HepG2 (cell line): Measurements from ENCODE around the gene ZBTB17. TPM values are rescaled to one million over a fixed set of nuclear protein-coding genes. Genes with fewer than 3 reads are reported as not detected.

ENCODE experiments used
- ATF1 ChIP-seq: IDR thresholded peaks from 2 replicates; pipeline ENCODE4 v1.6.1; 2016; ENCODE audit warnings: mild to moderate bottlenecking, control low read depth
- DMAP1 ChIP-seq: IDR thresholded peaks from 2 replicates; pipeline ENCODE4 v1.6.1; 2016
- GTF2F1 ChIP-seq: fragments of 150-350 bp; IDR thresholded peaks from 2 replicates; pipeline ENCODE4 v1.6.1; 2014; ENCODE audit warnings: low read length
- NFYC ChIP-seq: IDR thresholded peaks from 2 replicates; pipeline ENCODE4 v1.6.1; 2016; ENCODE audit warnings: missing genetic modification reagents, missing compliant biosample characterization
- SP2 ChIP-seq: sonication (generic); formaldehyde crosslinking; IDR thresholded peaks from 2 replicates; pipeline ENCODE4 v1.5.1; 2020; ENCODE audit warnings: mild to moderate bottlenecking, missing genetic modification reagents
- THYN1 ChIP-seq: sonication (generic); formaldehyde crosslinking; IDR thresholded peaks from 2 replicates; pipeline ENCODE4 v1.8.1; 2023; ENCODE audit warnings: low read depth, mild to moderate bottlenecking, moderate library complexity, missing genetic modification reagents, borderline replicate concordance
- TOE1 ChIP-seq: sonication (generic); formaldehyde crosslinking; IDR thresholded peaks from 2 replicates; pipeline ENCODE4 v1.4.0; 2020; ENCODE audit warnings: mild to moderate bottlenecking, missing genetic modification reagents
- YEATS4 ChIP-seq: sonication (generic); formaldehyde crosslinking; IDR thresholded peaks from 2 replicates; pipeline ENCODE4 v1.4.0; 2020; ENCODE audit warnings: missing genetic modification reagents, borderline replicate concordance
- ZBTB2 ChIP-seq: sonication (generic); formaldehyde crosslinking; IDR thresholded peaks from 2 replicates; pipeline ENCODE4 v1.8.0; 2022; ENCODE audit warnings: low read depth, missing genetic modification reagents
- ZEB1 ChIP-seq: IDR thresholded peaks from 2 replicates; pipeline ENCODE4 v1.6.1; 2012; ENCODE audit warnings: mild to moderate bottlenecking, low read depth, inconsistent platforms; ENCODE audit not compliant: insufficient replicate concordance
- ZFP36 ChIP-seq: fragments of 150-350 bp; IDR thresholded peaks from 2 replicates; pipeline ENCODE4 v1.6.1; 2018; ENCODE audit warnings: borderline replicate concordance, low read length, low read depth; ENCODE audit not compliant: partially characterized antibody
- ZNF282 ChIP-seq: fragments of 450-650 bp; IDR thresholded peaks from 2 replicates; pipeline ENCODE4 v1.6.1; 2018; ENCODE audit not compliant: partially characterized antibody
- ZNF747 ChIP-seq: sonication (generic); formaldehyde crosslinking; IDR thresholded peaks from 2 replicates; pipeline ENCODE4 v1.8.1; 2023; ENCODE audit warnings: missing genetic modification reagents, mild to moderate bottlenecking, borderline replicate concordance
- ZNF770 ChIP-seq: sonication (generic); formaldehyde crosslinking; IDR thresholded peaks from 2 replicates; pipeline ENCODE4 v1.5.0; 2020; ENCODE audit warnings: mild to moderate bottlenecking, missing genetic modification reagents
- ZNF841 ChIP-seq: sonication (generic); formaldehyde crosslinking; IDR thresholded peaks from 2 replicates; pipeline ENCODE4 v1.8.1; 2023; ENCODE audit warnings: missing genetic modification reagents, borderline replicate concordance
- ZNF850 ChIP-seq: sonication (generic); formaldehyde crosslinking; conservative IDR thresholded peaks from 2 replicates; pipeline ENCODE4 v1.9.0; 2021; ENCODE audit warnings: mild to moderate bottlenecking, missing genetic modification reagents
- polyA plus RNA-seq, 8 experiments: library from polyadenylated mRNA; depleted of rRNA in 3 of 8; stranded (reverse) in 7 of 8; unstranded in 1 of 8; fragments of >200 nt; fragmentation: Illumina TruSeq in 4 of 8; extraction: Trizol in 4 of 8; gene quantifications; 2 replicates each; pipeline versions ENCODE4 v1.2.1 to v1.2.3, GENCODE V29; 2011 to 2016; ENCODE audit warnings: low read depth in 4 of 8, missing spikeins in 1 of 8, mixed read lengths in 1 of 8; ENCODE audit not compliant: insufficient read depth in 1 of 8
- total RNA-seq, 5 experiments: library from RNA; depleted of rRNA; stranded (reverse); fragments of >200 nt; fragmentation: Illumina TruSeq; extraction: Trizol; gene quantifications; 2 replicates each; pipeline ENCODE4 v1.2.3, GENCODE V29; 2016; ENCODE audit warnings: low read depth in 1 of 5
- TF ChIP-seq, protein P1 (sequence below): fragments of 450-650 bp; IDR thresholded peaks from 2 replicates; pipeline ENCODE4 v1.6.1; 2016
- TF ChIP-seq, protein P2 (sequence below): sonication (generic); formaldehyde crosslinking; conservative IDR thresholded peaks from 2 replicates; pipeline ENCODE4 v1.4.0; 2020; ENCODE audit warnings: mild to moderate bottlenecking, missing genetic modification reagents, moderate library complexity

Gene ZBTB17
- total and polyA plus RNA-seq, 2 of the 13 experiments (the other 11 are each of a cell fraction or from before 2014, with no cell fraction given) = 16.7 to 17.0 TPM

DNA sequence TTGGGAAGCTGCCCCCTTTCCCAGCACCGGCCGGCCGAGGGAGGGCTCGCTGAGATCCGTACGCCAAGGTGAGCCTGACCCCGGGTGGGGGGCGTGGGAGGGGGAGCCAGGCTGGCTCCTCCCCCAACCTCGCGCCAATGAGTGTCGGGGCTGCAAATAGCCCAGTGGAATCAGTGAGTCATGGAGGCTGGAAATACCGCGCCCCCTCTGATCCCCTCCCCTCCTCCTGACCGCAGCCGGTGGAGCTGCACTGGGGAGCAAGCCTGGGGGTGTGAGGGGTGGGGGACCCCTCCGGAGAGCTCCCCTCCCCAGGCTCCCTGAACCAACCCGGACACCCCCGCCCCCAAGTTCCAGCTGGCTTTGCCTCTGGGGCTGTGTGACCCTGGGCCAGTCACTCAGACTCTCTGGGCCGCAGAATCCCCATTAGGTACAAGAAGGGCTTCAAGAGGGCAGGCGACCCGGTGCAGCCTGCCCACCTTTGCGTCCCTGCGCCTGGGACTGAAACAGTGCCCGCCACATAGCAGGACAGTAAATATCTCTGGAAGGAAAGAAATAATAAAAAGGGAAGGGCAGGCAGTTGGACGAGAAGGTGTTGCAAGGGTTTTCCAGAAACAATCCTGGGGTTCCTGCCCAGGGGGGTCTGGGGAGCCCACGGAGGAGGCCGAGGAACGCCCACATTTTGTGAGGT is 37.5 kb upstream of the ZBTB17 start (continued):
- TF ChIP-seq ZNF850 (CRISPR knock-in tag) = no peak
- TF ChIP-seq GTF2F1 = no peak
- no peak for TF ChIP-seq DMAP1
- TF ChIP-seq TOE1 (CRISPR knock-in tag) = no peak
- no peak for TF ChIP-seq THYN1 (CRISPR knock-in tag)
- TF ChIP-seq SP2 = no peak
- no peak for TF ChIP-seq ZNF841 (CRISPR knock-in tag)
- no peak for TF ChIP-seq ZNF770
- peak; percentile 59 for TF ChIP-seq ZFP36
- TF ChIP-seq ZNF282 = no peak
- TF ChIP-seq ZBTB2 = no peak
- peak; percentile 33; the same call in 1 of the 2 replicates for TF ChIP-seq ZNF747 (CRISPR knock-in tag)
- TF ChIP-seq, protein P1, sequence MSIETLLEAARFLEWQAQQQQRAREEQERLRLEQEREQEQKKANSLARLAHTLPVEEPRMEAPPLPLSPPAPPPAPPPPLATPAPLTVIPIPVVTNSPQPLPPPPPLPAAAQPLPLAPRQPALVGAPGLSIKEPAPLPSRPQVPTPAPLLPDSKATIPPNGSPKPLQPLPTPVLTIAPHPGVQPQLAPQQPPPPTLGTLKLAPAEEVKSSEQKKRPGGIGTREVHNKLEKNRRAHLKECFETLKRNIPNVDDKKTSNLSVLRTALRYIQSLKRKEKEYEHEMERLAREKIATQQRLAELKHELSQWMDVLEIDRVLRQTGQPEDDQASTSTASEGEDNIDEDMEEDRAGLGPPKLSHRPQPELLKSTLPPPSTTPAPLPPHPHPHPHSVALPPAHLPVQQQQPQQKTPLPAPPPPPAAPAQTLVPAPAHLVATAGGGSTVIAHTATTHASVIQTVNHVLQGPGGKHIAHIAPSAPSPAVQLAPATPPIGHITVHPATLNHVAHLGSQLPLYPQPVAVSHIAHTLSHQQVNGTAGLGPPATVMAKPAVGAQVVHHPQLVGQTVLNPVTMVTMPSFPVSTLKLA = no peak
- TF ChIP-seq NFYC = no peak
- TF ChIP-seq, protein P2, sequence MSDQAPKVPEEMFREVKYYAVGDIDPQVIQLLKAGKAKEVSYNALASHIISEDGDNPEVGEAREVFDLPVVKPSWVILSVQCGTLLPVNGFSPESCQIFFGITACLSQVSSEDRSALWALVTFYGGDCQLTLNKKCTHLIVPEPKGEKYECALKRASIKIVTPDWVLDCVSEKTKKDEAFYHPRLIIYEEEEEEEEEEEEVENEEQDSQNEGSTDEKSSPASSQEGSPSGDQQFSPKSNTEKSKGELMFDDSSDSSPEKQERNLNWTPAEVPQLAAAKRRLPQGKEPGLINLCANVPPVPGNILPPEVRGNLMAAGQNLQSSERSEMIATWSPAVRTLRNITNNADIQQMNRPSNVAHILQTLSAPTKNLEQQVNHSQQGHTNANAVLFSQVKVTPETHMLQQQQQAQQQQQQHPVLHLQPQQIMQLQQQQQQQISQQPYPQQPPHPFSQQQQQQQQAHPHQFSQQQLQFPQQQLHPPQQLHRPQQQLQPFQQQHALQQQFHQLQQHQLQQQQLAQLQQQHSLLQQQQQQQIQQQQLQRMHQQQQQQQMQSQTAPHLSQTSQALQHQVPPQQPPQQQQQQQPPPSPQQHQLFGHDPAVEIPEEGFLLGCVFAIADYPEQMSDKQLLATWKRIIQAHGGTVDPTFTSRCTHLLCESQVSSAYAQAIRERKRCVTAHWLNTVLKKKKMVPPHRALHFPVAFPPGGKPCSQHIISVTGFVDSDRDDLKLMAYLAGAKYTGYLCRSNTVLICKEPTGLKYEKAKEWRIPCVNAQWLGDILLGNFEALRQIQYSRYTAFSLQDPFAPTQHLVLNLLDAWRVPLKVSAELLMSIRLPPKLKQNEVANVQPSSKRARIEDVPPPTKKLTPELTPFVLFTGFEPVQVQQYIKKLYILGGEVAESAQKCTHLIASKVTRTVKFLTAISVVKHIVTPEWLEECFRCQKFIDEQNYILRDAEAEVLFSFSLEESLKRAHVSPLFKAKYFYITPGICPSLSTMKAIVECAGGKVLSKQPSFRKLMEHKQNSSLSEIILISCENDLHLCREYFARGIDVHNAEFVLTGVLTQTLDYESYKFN (CRISPR knock-in tag) = no peak
- TF ChIP-seq YEATS4 (CRISPR knock-in tag) = 0 out of 2 replicates have a peak, but pooled peaks have one; percentile 12
- no peak for TF ChIP-seq ZEB1
- no peak for TF ChIP-seq ATF1
